ENCODE measurements around the gene GIMD1.
"Not testable (repeated sequence)": the region's sequence is repeated elsewhere in the genome, so short reads cannot be mapped to it uniquely, and the experiment has no call there.

Gene GIMD1

GRCh38 chr4:106347167-106347566 is 21.4 kb downstream of the GIMD1 start:
- no peak for DNase-seq

GRCh38 chr4:106344647-106344970 is 24.0 kb downstream of the GIMD1 start:
- no peak for DNase-seq

- no peak for DNase-seq
These were observed 24.5 kb downstream of the GIMD1 start for GRCh38 chr4:106343865-106344646.

GRCh38 chr4:106340774-106341173 is 27.8 kb downstream of the GIMD1 start:
- DNase-seq: no peak

GRCh38 chr4:106339431-106339830 is 29.1 kb downstream of the GIMD1 start:
- no peak for DNase-seq

GRCh38 chr4:106338671-106339070 is 29.9 kb downstream of the GIMD1 start:
- no peak for DNase-seq

- DNase-seq: no peak
These were observed 30.7 kb downstream of the GIMD1 start for GRCh38 chr4:106337916-106338315.

GRCh38 chr4:106336618-106337017 is 32.0 kb downstream of the GIMD1 start:
- DNase-seq: no peak

- no peak for DNase-seq
These were observed 33.7 kb downstream of the GIMD1 start for GRCh38 chr4:106334741-106335470.

GRCh38 chr4:106333186-106333585 is 35.4 kb downstream of the GIMD1 start:
- DNase-seq: no peak

GRCh38 chr4:106329041-106329618 is 39.4 kb downstream of the GIMD1 start:
- no peak for DNase-seq

GRCh38 chr4:106325800-106326199 is 42.8 kb downstream of the GIMD1 start:
- no peak for DNase-seq

- DNase-seq: no peak
These were observed 45.5 kb downstream of the GIMD1 start for GRCh38 chr4:106323119-106323518.

- DNase-seq: not testable (repeated sequence)
These were observed 46.8 kb downstream of the GIMD1 start for GRCh38 chr4:106321814-106322213.

GRCh38 chr4:106321168-106321567 is 47.4 kb downstream of the GIMD1 start:
- not testable (repeated sequence) for DNase-seq

- no peak for DNase-seq
These were observed 48.3 kb downstream of the GIMD1 start for GRCh38 chr4:106320235-106320634.

- no peak for DNase-seq
These were observed 50.1 kb downstream of the GIMD1 start for GRCh38 chr4:106318511-106318910.

GRCh38 chr4:106317815-106318214 is 50.8 kb downstream of the GIMD1 start:
- DNase-seq: no peak

GRCh38 chr4:106316773-106317409 is 51.7 kb downstream of the GIMD1 start:
- no peak for DNase-seq

GRCh38 chr4:106315968-106316772 is 52.4 kb downstream of the GIMD1 start, which contains the start of the genes AIMP1 and TBCK:
Gene AIMP1 (plus strand): TSS chr4:106316550. CDS start chr4:106325010, 8,460 bp downstream.
Gene TBCK (minus strand): TSS chr4:106316209. CDS start chr4:106308960, 7,249 bp downstream.
- peak; percentile 49 for DNase-seq

GRCh38 chr4:106315476-106315967 is 53.1 kb downstream of the GIMD1 start:
- no peak for DNase-seq

GRCh38 chr4:106314960-106315359 is 53.6 kb downstream of the GIMD1 start:
- no peak for DNase-seq
